HG03159 (cell line): Measurements from ENCODE around the gene PARD3.

Source experiments
- ATAC-seq: cut with Tn5 transposase; IDR thresholded peaks from one replicate; pipeline ENCODE4 v1.9.1; 2021; ENCODE audit warnings: mild to moderate bottlenecking, moderate library complexity; ENCODE audit not compliant: unreplicated experiment

PARD3 gene

GRCh38 chr10:34593374-34593890 is 221.7 kb downstream of the PARD3 start:
- no peak for ATAC-seq

- ATAC-seq, result no peak
Observed at GRCh38 chr10:34590793-34591192, 224.3 kb downstream of the PARD3 start.

GRCh38 chr10:34589275-34589674 is 225.8 kb downstream of the PARD3 start:
- ATAC-seq, result no peak

- no peak for ATAC-seq
Observed at GRCh38 chr10:34587680-34588019, 227.4 kb downstream of the PARD3 start.

- ATAC-seq, result no peak
Observed at GRCh38 chr10:34587002-34587679, 228.0 kb downstream of the PARD3 start.

- no peak for ATAC-seq
Observed at GRCh38 chr10:34585422-34586112, 229.5 kb downstream of the PARD3 start.

GRCh38 chr10:34584164-34584563 is 230.9 kb downstream of the PARD3 start:
- ATAC-seq, result no peak

- ATAC-seq, result no peak
Observed at GRCh38 chr10:34581801-34582532, 233.1 kb downstream of the PARD3 start.

GRCh38 chr10:34580643-34581042 is 234.5 kb downstream of the PARD3 start:
- ATAC-seq, result no peak

GRCh38 chr10:34580214-34580613 is 234.9 kb downstream of the PARD3 start:
- no peak for ATAC-seq

- no peak for ATAC-seq
Observed at GRCh38 chr10:34578468-34578867, 236.6 kb downstream of the PARD3 start.

- no peak for ATAC-seq
Observed at GRCh38 chr10:34576797-34577196, 238.3 kb downstream of the PARD3 start.

GRCh38 chr10:34575882-34576281 is 239.2 kb downstream of the PARD3 start:
- no peak for ATAC-seq

GRCh38 chr10:34574353-34574934 is 240.7 kb downstream of the PARD3 start:
- ATAC-seq, result no peak

- ATAC-seq, result no peak
Observed at GRCh38 chr10:34570887-34571286, 244.2 kb downstream of the PARD3 start.

- no peak for ATAC-seq
Observed at GRCh38 chr10:34567659-34568253, 247.3 kb downstream of the PARD3 start.

- ATAC-seq, result no peak
Observed at GRCh38 chr10:34565934-34566333, 249.2 kb downstream of the PARD3 start.

GRCh38 chr10:34558093-34558583 is 257.0 kb downstream of the PARD3 start:
- ATAC-seq, result no peak

- no peak for ATAC-seq
Observed at GRCh38 chr10:34557173-34557572, 257.9 kb downstream of the PARD3 start.

- ATAC-seq, result no peak
Observed at GRCh38 chr10:34555653-34556052, 259.4 kb downstream of the PARD3 start.

GRCh38 chr10:34553747-34554146 is 261.3 kb downstream of the PARD3 start:
- ATAC-seq, result no peak
